ENCODE measurements around the gene GSK3B. TPM values are rescaled to one million over a fixed set of nuclear protein-coding genes. Genes with fewer than 3 reads are reported as not detected.

Gene GSK3B
- total and polyA plus RNA-seq, 12 donors = 7.5 to 57.1 (median 46.1) TPM

- intact Hi-C loops (cut with DNase I) = no loop called here
- Histone ChIP-seq H3K36me3 (peaks cover 0 to 49% (median 17%) of the 10 kb centered on the region in 9 donors), H3K27ac (no peak overlapping the region), H3K4me1 (peaks cover 0 to 15% (median 4%) of the 10 kb centered on the region in 9 donors), H3K9me3 (no peaks in the 10 kb centered on the region), H3K27me3 (no peaks in the 10 kb centered on the region), H3K4me3 (no peak overlapping the region)
- no peak for ATAC-seq
- no peak for TF ChIP-seq CTCF (IDR thresholded peaks at IDR 0.05)
- DNase-seq = no peak
- 93% methylated on average over 7 of the region's 7 CpGs for WGBS, 2 donors
These were observed 229.8 kb downstream of the GSK3B start for GRCh38 chr3:119864476-119864875.

DNA sequence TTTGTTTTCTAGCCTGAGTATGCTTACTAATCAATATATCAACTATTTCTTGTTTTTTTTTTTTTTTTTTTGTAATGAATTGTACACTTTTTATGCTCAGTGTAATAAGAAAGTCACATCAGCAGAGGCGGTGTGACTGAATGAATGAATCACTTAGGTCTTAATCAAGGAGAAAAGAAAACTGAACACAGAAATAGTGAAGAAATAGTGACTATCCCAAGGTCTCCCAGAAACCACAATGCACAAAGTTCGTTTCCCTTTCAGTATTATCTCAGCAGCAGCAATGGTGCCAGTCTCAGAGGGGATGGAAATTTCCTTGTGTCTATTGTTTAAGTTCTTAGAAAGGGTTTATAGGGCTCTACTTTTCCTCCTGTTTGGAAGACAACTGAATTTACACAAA is 231.6 kb downstream of the GSK3B start:
- no peaks in the 10 kb centered on the region for H3K27me3 ChIP-seq
- intact Hi-C loops (cut with DNase I) = no loop called here
- WGBS, 2 donors = 97 to 98% methylated on average over 2 of the region's 2 CpGs
- TF ChIP-seq CTCF (IDR thresholded peaks at IDR 0.05) = no peak
- H3K27ac ChIP-seq = no peak overlapping the region
- ATAC-seq = no peak
- DNase-seq = no peak
- H3K4me1 ChIP-seq = peaks cover 0 to 13% (median 4%) of the 10 kb centered on the region in 9 donors
- no peak overlapping the region for H3K4me3 ChIP-seq
- H3K9me3 ChIP-seq = peaks cover 0 to 12% (median 0%) of the 10 kb centered on the region in 11 donors
- H3K36me3 ChIP-seq = peaks cover 0 to 68% (median 25%) of the 10 kb centered on the region in 9 donors

DNA sequence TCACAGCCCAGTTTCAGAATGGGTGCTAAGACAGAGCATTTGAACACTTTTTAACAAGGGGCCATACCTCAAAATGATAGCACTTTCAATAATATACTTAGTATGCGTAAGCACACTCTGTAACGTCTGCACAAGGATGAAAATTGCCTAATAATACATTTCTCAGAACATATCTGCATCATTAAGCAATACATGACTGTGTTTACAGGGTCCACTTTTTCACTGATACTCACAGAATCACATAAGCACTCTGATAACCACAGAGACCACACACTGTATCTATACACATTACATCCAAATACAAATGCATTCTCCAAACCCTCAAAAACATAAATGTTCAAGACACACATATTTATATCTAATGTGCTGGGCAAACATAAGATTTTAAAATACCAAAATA is 232.6 kb downstream of the GSK3B start:
- intact Hi-C loops (cut with DNase I) = no loop called here
- Histone ChIP-seq H3K27ac (no peak overlapping the region), H3K4me3 (no peak overlapping the region), H3K4me1 (peaks cover 0 to 13% (median 4%) of the 10 kb centered on the region in 9 donors), H3K27me3 (no peaks in the 10 kb centered on the region), H3K36me3 (peaks cover 0 to 74% (median 31%) of the 10 kb centered on the region in 9 donors), H3K9me3 (peaks cover 0 to 16% (median 0%) of the 10 kb centered on the region in 11 donors)
- ATAC-seq (no peak), DNase-seq (no peak)
- WGBS, 2 donors = 94 to 98% methylated on average over 2 of the region's 2 CpGs
- no peak for TF ChIP-seq CTCF (IDR thresholded peaks at IDR 0.05)

- intact Hi-C loops (cut with DNase I) = no loop called here
- Histone ChIP-seq H3K9me3 (peaks cover 0 to 21% (median 0%) of the 10 kb centered on the region in 11 donors), H3K36me3 (peaks cover 0 to 68% (median 31%) of the 10 kb centered on the region in 9 donors), H3K27ac (peak overlapping the region in 1 of 10 donors; percentile 34), H3K4me1 (peaks cover 0 to 13% (median 4%) of the 10 kb centered on the region in 9 donors), H3K27me3 (no peaks in the 10 kb centered on the region), H3K4me3 (no peak overlapping the region)
- WGBS, 2 donors = 97 to 98% methylated on average over 2 of the region's 2 CpGs
- no peak for DNase-seq
- peak in 3 of 8 donors; percentile 31 to 79 (median 63) for ATAC-seq
- no peak for TF ChIP-seq CTCF (IDR thresholded peaks at IDR 0.05)
These were observed 234.5 kb downstream of the GSK3B start for GRCh38 chr3:119859728-119860127.

All from heart right ventricle (tissue), 16 donors.